Natural killer cell (primary cell): Measurements from ENCODE around the gene BCAS3. TPM values are rescaled to one million over a fixed set of nuclear protein-coding genes. Genes with fewer than 3 reads are reported as not detected.

ENCODE experiments used
- ATAC-seq, 3 donors: fragments of 150-1000 bp in 2 of 3; fragments of 200-7000 bp in 1 of 3; cut with Tn5 transposase; 1 replicate in 1 of 3; 2 replicates in 2 of 3; pipeline ENCODE4 v1.10.0; 2021; ENCODE audit warnings: mild to moderate bottlenecking in 2 of 3, moderate library complexity in 2 of 3
- DNase-seq, 2 donors: peaks; one replicate each; pipeline versions ENCODE4 v3.0.0 to v3.0.0-alpha.2; 2013 to 2021; ENCODE audit warnings: mixed read lengths in 1 of 2
- H3K27ac ChIP-seq: one replicate; pipeline ENCODE4 v1.5.1; 2013; ENCODE audit warnings: mild to moderate bottlenecking, low read length
- H3K27me3 ChIP-seq: one replicate; pipeline ENCODE4 v1.6.1; 2013; ENCODE audit warnings: low read length; ENCODE audit not compliant: control insufficient read depth, insufficient read depth
- H3K36me3 ChIP-seq: one replicate; pipeline ENCODE4 v1.6.1; 2013; ENCODE audit warnings: low read length; ENCODE audit not compliant: control insufficient read depth, insufficient read depth
- H3K4me1 ChIP-seq: one replicate; pipeline ENCODE4 v1.6.1; 2013; ENCODE audit warnings: low read length; ENCODE audit not compliant: control insufficient read depth, insufficient read depth
- H3K4me3 ChIP-seq: one replicate; pipeline ENCODE4 v1.5.1; 2013; ENCODE audit warnings: low read length
- H3K9me3 ChIP-seq: one replicate; pipeline ENCODE4 v1.6.1; 2013; ENCODE audit warnings: low read length; ENCODE audit not compliant: control insufficient read depth, insufficient read depth
- H3K27ac Mint-ChIP-seq, 2 donors: one replicate each; pipeline ENCODE4 v1.8.0; 2022; ENCODE audit warnings: mild to moderate bottlenecking in 2 of 2, mixed read lengths in 2 of 2, moderate library complexity in 1 of 2
- H3K27me3 Mint-ChIP-seq, 2 donors: one replicate each; pipeline ENCODE4 v1.8.0; 2022; ENCODE audit warnings: low read depth in 2 of 2, mixed read lengths in 2 of 2
- H3K36me3 Mint-ChIP-seq: one replicate; pipeline ENCODE4 v1.8.0; 2022; ENCODE audit warnings: mixed read lengths
- H3K4me1 Mint-ChIP-seq, 2 donors: one replicate each; pipeline ENCODE4 v1.8.0; 2022; ENCODE audit warnings: mixed read lengths in 2 of 2
- H3K4me3 Mint-ChIP-seq: one replicate; pipeline ENCODE4 v1.8.0; 2022; ENCODE audit warnings: mild to moderate bottlenecking, moderate library complexity, mixed read lengths
- H3K9me3 Mint-ChIP-seq, 2 donors: one replicate each; pipeline ENCODE4 v1.8.0; 2022; ENCODE audit warnings: mixed read lengths in 2 of 2
- WGBS: methylation state at CpG from one replicate; pipeline ENCODE4 v1.1.7; 2013; ENCODE audit warnings: missing lambda C conversion rate; ENCODE audit not compliant: insufficient coverage; 5-methylcytosine and 5-hydroxymethylcytosine counted together
- intact Hi-C: fragments of 100-400 bp; cut with micrococcal nuclease; formaldehyde crosslinking; loops from one replicate; pipeline ENCODE4 v1.14.2; 2022
- total RNA-seq, 4 donors: library from RNA; stranded (reverse); fragments of 120-200 nt in 1 of 4; gene quantifications; one replicate each; pipeline versions ENCODE4 v1.2.3 to v1.2.4, GENCODE V29; 2013 to 2022
- TF ChIP-seq, protein P1 (sequence below): fragments of 200-600 bp; IDR thresholded peaks from one replicate; pipeline ENCODE4 v1.8.0; 2022; ENCODE audit warnings: antibody characterized with exemption

BCAS3 gene
- total RNA-seq, 3 donors from 2014 or later (not counting 1 experiment from before 2014, with no cell fraction given), result 60.5 to 87.8 (median 72.0) TPM

DNA sequence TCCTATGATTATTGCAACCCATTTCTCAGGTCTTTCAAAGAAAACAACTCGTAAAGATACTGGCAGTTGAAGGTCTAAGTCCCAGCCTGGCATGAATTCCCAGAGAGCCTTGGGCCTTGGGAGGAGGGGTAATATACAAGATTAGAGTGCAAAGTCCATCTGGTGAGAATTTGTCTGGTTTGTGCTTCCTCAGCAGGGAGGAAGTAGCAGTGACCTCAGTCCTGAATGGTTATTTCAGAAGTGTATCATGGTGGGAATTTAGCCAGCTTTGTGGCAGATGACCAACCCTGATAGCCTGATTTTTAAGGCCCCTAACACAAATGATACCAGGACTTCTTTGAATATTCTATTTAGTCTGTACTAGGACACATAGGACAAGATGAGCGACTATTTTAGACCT is 570.7 kb downstream of the BCAS3 start:
- TF ChIP-seq, protein P1, sequence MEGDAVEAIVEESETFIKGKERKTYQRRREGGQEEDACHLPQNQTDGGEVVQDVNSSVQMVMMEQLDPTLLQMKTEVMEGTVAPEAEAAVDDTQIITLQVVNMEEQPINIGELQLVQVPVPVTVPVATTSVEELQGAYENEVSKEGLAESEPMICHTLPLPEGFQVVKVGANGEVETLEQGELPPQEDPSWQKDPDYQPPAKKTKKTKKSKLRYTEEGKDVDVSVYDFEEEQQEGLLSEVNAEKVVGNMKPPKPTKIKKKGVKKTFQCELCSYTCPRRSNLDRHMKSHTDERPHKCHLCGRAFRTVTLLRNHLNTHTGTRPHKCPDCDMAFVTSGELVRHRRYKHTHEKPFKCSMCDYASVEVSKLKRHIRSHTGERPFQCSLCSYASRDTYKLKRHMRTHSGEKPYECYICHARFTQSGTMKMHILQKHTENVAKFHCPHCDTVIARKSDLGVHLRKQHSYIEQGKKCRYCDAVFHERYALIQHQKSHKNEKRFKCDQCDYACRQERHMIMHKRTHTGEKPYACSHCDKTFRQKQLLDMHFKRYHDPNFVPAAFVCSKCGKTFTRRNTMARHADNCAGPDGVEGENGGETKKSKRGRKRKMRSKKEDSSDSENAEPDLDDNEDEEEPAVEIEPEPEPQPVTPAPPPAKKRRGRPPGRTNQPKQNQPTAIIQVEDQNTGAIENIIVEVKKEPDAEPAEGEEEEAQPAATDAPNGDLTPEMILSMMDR, result no peak
- 100% methylated on average over 1 of the region's 2 CpGs for WGBS
- no peaks in the 10 kb centered on the region for H3K36me3 Mint-ChIP-seq
- Histone ChIP-seq H3K27ac (no peak overlapping the region), H3K27me3 (no peaks in the 10 kb centered on the region), H3K4me1 (peaks cover 26% of the 10 kb centered on the region), H3K9me3 (no peaks in the 10 kb centered on the region), H3K4me3 (no peak overlapping the region), H3K36me3 (no peaks in the 10 kb centered on the region)
- ATAC-seq (no peak), DNase-seq (no peak)
- H3K4me1 Mint-ChIP-seq, result peaks cover 37 to 38% of the 10 kb centered on the region in 2 donors
- intact Hi-C loops, result no loop called here
- H3K9me3 Mint-ChIP-seq, result no peaks in the 10 kb centered on the region
- H3K27ac Mint-ChIP-seq, result peak overlapping the region; percentile 93 to 94
- no peak overlapping the region for H3K4me3 Mint-ChIP-seq
- no peaks in the 10 kb centered on the region for H3K27me3 Mint-ChIP-seq

DNA sequence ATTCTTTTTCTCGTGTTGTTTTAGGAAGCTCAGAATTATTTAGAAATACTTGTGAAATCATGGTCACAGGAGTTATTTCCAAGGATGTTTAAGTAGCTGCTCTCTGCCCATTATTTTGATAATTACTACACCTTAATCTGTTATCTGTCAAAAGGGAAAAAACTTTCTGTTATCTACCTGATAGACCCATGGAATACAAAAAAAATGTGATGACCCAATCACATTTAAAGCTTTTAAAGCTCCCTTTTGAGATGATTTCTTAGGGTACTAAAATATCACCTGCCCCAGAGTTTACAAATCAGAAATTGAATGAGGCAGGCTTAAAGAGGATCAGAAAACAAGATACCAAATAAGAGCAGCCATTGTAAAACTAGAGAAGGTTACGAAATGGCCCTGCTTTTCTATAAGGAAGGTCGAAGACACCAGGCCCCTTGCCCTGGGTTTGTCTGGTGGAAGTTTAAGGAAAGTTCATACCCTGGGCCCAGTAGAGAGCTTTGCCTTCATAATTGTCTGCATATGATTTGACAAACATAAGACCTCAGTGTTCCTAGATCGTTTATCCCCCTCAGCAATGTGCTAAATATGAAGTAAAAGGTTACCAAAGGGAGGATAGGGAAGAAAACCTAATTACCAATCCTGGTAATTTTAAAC is 572.1 kb downstream of the BCAS3 start:
- Mint-ChIP-seq H3K4me3 (peak overlapping the region; percentile 9), H3K36me3 (no peaks in the 10 kb centered on the region), H3K4me1 (peaks cover 37 to 41% of the 10 kb centered on the region in 2 donors), H3K27ac (peak overlapping the region; percentile 93 to 94), H3K9me3 (no peaks in the 10 kb centered on the region), H3K27me3 (no peaks in the 10 kb centered on the region)
- WGBS, result 89% methylated on average over 3 of the region's 4 CpGs
- Histone ChIP-seq H3K36me3 (no peaks in the 10 kb centered on the region), H3K9me3 (no peaks in the 10 kb centered on the region), H3K27me3 (no peaks in the 10 kb centered on the region), H3K4me3 (no peak overlapping the region), H3K27ac (no peak overlapping the region), H3K4me1 (peaks cover 27% of the 10 kb centered on the region)
- DNase-seq, result no peak
- ATAC-seq, result no peak
- intact Hi-C loops, result loop anchor here (10.0 kb wide), 1 partner anchor 115 kb away; no protein-coding TSS in a partner anchor
- TF ChIP-seq, protein P1, result no peak

DNA sequence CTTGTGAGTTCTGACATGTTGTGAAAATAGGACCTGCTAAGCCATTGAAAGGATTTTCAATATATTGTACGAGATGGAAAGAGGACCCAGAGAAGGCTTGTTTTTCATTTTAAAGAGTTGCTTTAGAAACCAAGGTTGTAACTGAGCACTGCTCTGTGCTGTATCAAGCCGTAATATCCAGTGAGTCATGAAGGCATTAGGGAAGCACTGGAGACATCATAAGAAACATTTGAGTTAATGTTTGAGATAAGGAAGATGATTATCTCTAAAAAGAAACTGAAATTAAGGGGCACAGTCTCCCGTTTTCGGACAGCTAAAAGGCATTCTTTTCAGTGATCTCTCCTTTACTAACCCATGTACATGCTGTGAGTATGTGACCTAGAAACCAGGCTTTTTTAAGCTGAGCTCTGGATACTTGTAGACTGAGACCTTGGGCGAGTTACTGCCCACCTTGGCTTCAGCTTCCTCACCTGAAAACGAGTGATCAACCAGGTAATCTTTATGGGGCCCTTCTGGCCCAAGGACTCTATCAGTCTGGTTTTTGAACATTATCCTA is 572.8 kb downstream of the BCAS3 start:
- Histone ChIP-seq H3K27ac (no peak overlapping the region), H3K27me3 (no peaks in the 10 kb centered on the region), H3K36me3 (no peaks in the 10 kb centered on the region), H3K4me1 (peaks cover 27% of the 10 kb centered on the region), H3K9me3 (no peaks in the 10 kb centered on the region), H3K4me3 (no peak overlapping the region)
- Mint-ChIP-seq H3K4me3 (peak overlapping the region; percentile 25), H3K27me3 (no peaks in the 10 kb centered on the region), H3K9me3 (no peaks in the 10 kb centered on the region), H3K27ac (peak overlapping the region; percentile 93 to 94), H3K36me3 (no peaks in the 10 kb centered on the region), H3K4me1 (peaks cover 37 to 47% of the 10 kb centered on the region in 2 donors)
- ATAC-seq (no peak), DNase-seq (no peak)
- TF ChIP-seq, protein P1, result no peak
- WGBS, result 66% methylated on average over 6 of the region's 6 CpGs
- intact Hi-C loops, result loop anchor here (10.0 kb wide), 1 partner anchor 116 kb away; no protein-coding TSS in a partner anchor
